Mesenchymal stem cell (in vitro differentiated cells and primary cell): ENCODE results near the gene NID2. TPM values are rescaled to one million over a fixed set of nuclear protein-coding genes. Genes with fewer than 3 reads are reported as not detected.

Experiments
- DNase-seq: peaks from one replicate; pipeline ENCODE4 v3.0.0-alpha.2; 2013
- H2AFZ ChIP-seq: one replicate; pipeline ENCODE4 v1.6.1; 2013; ENCODE audit warnings: low read depth, mild to moderate bottlenecking, control low read depth, inconsistent platforms, low read length, moderate library complexity
- H2AK5ac ChIP-seq: 2 replicates; pipeline ENCODE4 v1.6.1; 2013; ENCODE audit warnings: low read length, moderate library complexity, mild to moderate bottlenecking, inconsistent platforms; ENCODE audit not compliant: severe bottlenecking
- H2BK120ac ChIP-seq: one replicate; pipeline ENCODE4 v1.6.1; 2013; ENCODE audit warnings: low read depth, mild to moderate bottlenecking, inconsistent platforms, low read length, moderate library complexity
- H2BK12ac ChIP-seq, 2 experiments: one replicate each; pipeline ENCODE4 v1.6.1; 2013; ENCODE audit warnings: inconsistent platforms in 2 of 2, low read length in 2 of 2, mild to moderate bottlenecking in 2 of 2, moderate library complexity in 2 of 2, control low read depth in 1 of 2
- H2BK15ac ChIP-seq: one replicate; pipeline ENCODE4 v1.6.1; 2013; ENCODE audit warnings: mild to moderate bottlenecking, low read depth, inconsistent platforms; ENCODE audit not compliant: poor library complexity, severe bottlenecking
- H2BK5ac ChIP-seq: 2 replicates; pipeline ENCODE4 v1.6.1; 2013; ENCODE audit warnings: low read depth, mild to moderate bottlenecking, low read length, control low read depth, inconsistent platforms; ENCODE audit not compliant: poor library complexity, severe bottlenecking
- H3K14ac ChIP-seq, 2 experiments: one replicate each; pipeline ENCODE4 v1.6.1; 2013; ENCODE audit warnings: inconsistent platforms in 2 of 2, low read length in 2 of 2, control low read depth in 1 of 2, mild to moderate bottlenecking in 1 of 2, moderate library complexity in 1 of 2
- H3K18ac ChIP-seq, 2 experiments: one replicate each; pipeline ENCODE4 v1.6.1; 2013; ENCODE audit warnings: inconsistent platforms in 2 of 2, low read length in 2 of 2, control low read depth in 1 of 2, low read depth in 1 of 2, mild to moderate bottlenecking in 1 of 2
- H3K23ac ChIP-seq, 2 experiments: one replicate each; pipeline ENCODE4 v1.6.1; 2013; ENCODE audit warnings: inconsistent platforms in 2 of 2, low read length in 2 of 2, mild to moderate bottlenecking in 2 of 2, moderate library complexity in 2 of 2, control low read depth in 1 of 2
- H3K27ac ChIP-seq: 2 replicates; pipeline ENCODE4 v1.5.1; 2013; ENCODE audit warnings: mild to moderate bottlenecking, moderate library complexity, low read length, control low read depth, inconsistent platforms; ENCODE audit not compliant: poor library complexity, severe bottlenecking
- H3K27me3 ChIP-seq, 2 experiments: 2 replicates each; pipeline versions ENCODE4 v1.6.1 to v1.7.0; 2013; ENCODE audit warnings: low read length in 2 of 2, mild to moderate bottlenecking in 2 of 2, moderate library complexity in 2 of 2, control low read depth in 1 of 2, inconsistent platforms in 1 of 2; ENCODE audit not compliant: control insufficient read depth in 1 of 2, insufficient read depth in 1 of 2
- H3K36me3 ChIP-seq, 2 experiments: 2 replicates each; pipeline versions ENCODE4 v1.6.1 to v1.7.0; 2013; ENCODE audit warnings: low read length in 2 of 2, control low read depth in 1 of 2, inconsistent platforms in 1 of 2, low read depth in 1 of 2, mild to moderate bottlenecking in 1 of 2; ENCODE audit not compliant: insufficient read depth in 2 of 2, control insufficient read depth in 1 of 2
- H3K4ac ChIP-seq, 2 experiments: one replicate each; pipeline ENCODE4 v1.6.1; 2013; ENCODE audit warnings: inconsistent platforms in 2 of 2, low read length in 2 of 2, mild to moderate bottlenecking in 2 of 2, moderate library complexity in 2 of 2, control low read depth in 1 of 2, low read depth in 1 of 2
- H3K4me1 ChIP-seq: 2 replicates; pipeline ENCODE4 v1.6.1; 2013; ENCODE audit warnings: low read depth, low read length, control low read depth; ENCODE audit not compliant: control insufficient read depth, insufficient read depth
- H3K4me2 ChIP-seq: 2 replicates; pipeline ENCODE4 v1.6.1; 2013; ENCODE audit warnings: low read length, mild to moderate bottlenecking, inconsistent platforms; ENCODE audit not compliant: poor library complexity, severe bottlenecking
- H3K4me3 ChIP-seq, 2 experiments: 2 replicates each; pipeline versions ENCODE4 v1.5.1 to v1.7.0; 2013; ENCODE audit warnings: low read length in 2 of 2, mild to moderate bottlenecking in 2 of 2, control low read depth in 1 of 2, low read depth in 1 of 2; ENCODE audit not compliant: insufficient read depth in 1 of 2
- H3K79me1 ChIP-seq: replicated peaks from 2 replicates; pipeline ENCODE4 v1.6.1; 2013; ENCODE audit warnings: mild to moderate bottlenecking, control low read depth, low read length, inconsistent platforms; ENCODE audit not compliant: poor library complexity, severe bottlenecking
- H3K9ac ChIP-seq: 2 replicates; pipeline ENCODE4 v1.7.0; 2013; ENCODE audit warnings: mild to moderate bottlenecking, low read length, moderate library complexity
- H3K9me3 ChIP-seq: 2 replicates; pipeline ENCODE4 v1.7.0; 2013; ENCODE audit warnings: mild to moderate bottlenecking, low read length; ENCODE audit not compliant: control insufficient read depth
- H4K8ac ChIP-seq: one replicate; pipeline ENCODE4 v1.6.1; 2013; ENCODE audit warnings: inconsistent platforms, mild to moderate bottlenecking, low read length, moderate library complexity
- H4K91ac ChIP-seq: one replicate; pipeline ENCODE4 v1.6.1; 2013; ENCODE audit warnings: mild to moderate bottlenecking, low read length, inconsistent platforms
- WGBS: methylation state at CpG from one replicate; pipeline ENCODE4 v1.1.7; 2013; ENCODE audit warnings: mixed read lengths; 5-methylcytosine and 5-hydroxymethylcytosine counted together
- polyA plus RNA-seq, 2 experiments: library from polyadenylated mRNA; stranded (reverse); fragments of 200-250 nt; gene quantifications; one replicate each; pipeline ENCODE4 v1.2.3, GENCODE V29; 2013

The NID2 gene
- 213 TPM for polyA plus RNA-seq (2013, experiment 1 of 2)
- 208 TPM for polyA plus RNA-seq (2013, experiment 2 of 2)

- Histone ChIP-seq H2BK5ac (no peak within 1 kb of the TSS), H4K91ac (peak within 1 kb of the TSS; percentile 83), H3K9ac (peak within 1 kb of the TSS; percentile 92), H3K4ac (peak within 1 kb of the TSS; percentile 85 to 95), H3K4me3 (peak within 1 kb of the TSS; percentile 63 to 95), H3K27ac (no peak within 1 kb of the TSS), H3K18ac (peak within 1 kb of the TSS; percentile 87 to 100), H4K8ac (peak within 1 kb of the TSS; percentile 73), H3K4me1 (peaks cover 22% of the 10 kb centered on the region), H2AK5ac (no peak within 1 kb of the TSS), H3K4me2 (peak within 1 kb of the TSS; percentile 95), H2BK120ac (peak within 1 kb of the TSS; percentile 91), H3K9me3 (no peaks in the 10 kb centered on the region), H2AFZ (peak within 1 kb of the TSS; percentile 93), H2BK15ac (peak within 1 kb of the TSS; percentile 85), H2BK12ac (peak within 1 kb of the TSS; percentile 49 to 82), H3K27me3 (peaks cover 0 to 53% of the 10 kb centered on the region in 2 experiments), H3K36me3 (peaks cover 5 to 7% of the 10 kb centered on the region in 2 experiments), H3K14ac (peak within 1 kb of the TSS in 1 of 2 experiments; percentile 93), H3K79me1 (no peaks in the 10 kb centered on the region), H3K23ac (peak within 1 kb of the TSS in 1 of 2 experiments; percentile 97)
- peak; percentile 96 for DNase-seq
- under 1% methylated on average over 53 of the region's 57 CpGs for WGBS
Measured at GRCh38 chr14:52068615-52069306, at the start of gene NID2. Gene NID2 (minus strand): TSS chr14:52069059. CDS start chr14:52068994, 65 bp downstream.

- peak overlapping the region; percentile 39 for H2BK120ac ChIP-seq
- no peak overlapping the region for H3K4me3 ChIP-seq
- H3K27me3 ChIP-seq: no peaks in the 10 kb centered on the region
- no peak overlapping the region for H4K91ac ChIP-seq
- H2AFZ ChIP-seq: no peak overlapping the region
- H2BK15ac ChIP-seq: no peak overlapping the region
- no peak overlapping the region for H3K18ac ChIP-seq
- H3K14ac ChIP-seq: no peak overlapping the region
- no peak overlapping the region for H2AK5ac ChIP-seq
- no peak for DNase-seq
- peaks cover 2% of the 10 kb centered on the region for H3K4me1 ChIP-seq
- peak overlapping the region in 1 of 2 experiments; percentile 49 for H2BK12ac ChIP-seq
- no peaks in the 10 kb centered on the region for H3K9me3 ChIP-seq
- peak overlapping the region; percentile 69 for H4K8ac ChIP-seq
- H3K27ac ChIP-seq: no peak overlapping the region
- H3K4ac ChIP-seq: no peak overlapping the region
- 71% methylated on average over 13 of the region's 14 CpGs for WGBS
- no peak overlapping the region for H3K9ac ChIP-seq
- no peaks in the 10 kb centered on the region for H3K79me1 ChIP-seq
- no peaks in the 10 kb centered on the region for H3K36me3 ChIP-seq
- no peak overlapping the region for H2BK5ac ChIP-seq
- H3K23ac ChIP-seq: no peak overlapping the region
- H3K4me2 ChIP-seq: no peak overlapping the region
Measured at GRCh38 chr14:52117111-52117832, 48.4 kb upstream of the NID2 start.

GRCh38 chr14:52115286-52115685 is 46.4 kb upstream of the NID2 start:
- Histone ChIP-seq H3K23ac (no peak overlapping the region), H3K4me1 (peaks cover 5% of the 10 kb centered on the region), H3K27me3 (no peaks in the 10 kb centered on the region), H3K4ac (no peak overlapping the region), H2BK15ac (no peak overlapping the region), H2BK5ac (no peak overlapping the region), H3K9ac (no peak overlapping the region), H4K8ac (peak overlapping the region; percentile 84), H3K14ac (no peak overlapping the region), H3K27ac (no peak overlapping the region), H4K91ac (peak overlapping the region; percentile 46), H2AFZ (no peak overlapping the region), H3K36me3 (no peaks in the 10 kb centered on the region), H2BK12ac (peak overlapping the region in 1 of 2 experiments; percentile 49), H3K4me3 (no peak overlapping the region), H3K4me2 (no peak overlapping the region), H3K18ac (no peak overlapping the region), H2AK5ac (no peak overlapping the region), H3K79me1 (no peaks in the 10 kb centered on the region), H2BK120ac (no peak overlapping the region), H3K9me3 (no peaks in the 10 kb centered on the region)
- DNase-seq: no peak

GRCh38 chr14:52112336-52113018 is 43.6 kb upstream of the NID2 start:
- Histone ChIP-seq H2BK120ac (no peak overlapping the region), H3K4me1 (peaks cover 10% of the 10 kb centered on the region), H3K36me3 (no peaks in the 10 kb centered on the region), H3K4me3 (no peak overlapping the region), H4K8ac (no peak overlapping the region), H2BK15ac (no peak overlapping the region), H3K79me1 (no peaks in the 10 kb centered on the region), H2AFZ (no peak overlapping the region), H3K14ac (no peak overlapping the region), H3K23ac (no peak overlapping the region), H2BK5ac (no peak overlapping the region), H3K4ac (no peak overlapping the region), H3K9me3 (no peaks in the 10 kb centered on the region), H2AK5ac (no peak overlapping the region), H3K27me3 (no peaks in the 10 kb centered on the region), H3K18ac (no peak overlapping the region), H4K91ac (no peak overlapping the region), H2BK12ac (no peak overlapping the region), H3K9ac (peak overlapping the region; percentile 61), H3K27ac (no peak overlapping the region), H3K4me2 (no peak overlapping the region)
- peak; percentile 63 for DNase-seq
